GM23248 (cell line): ENCODE data around the gene NOS1.

Source experiments
- EZH2 ChIP-seq: fragments of 200-600 bp; sonication (generic); IDR thresholded peaks from 2 replicates; pipeline ENCODE4 v1.6.1; 2018; ENCODE audit warnings: antibody characterized with exemption, mild to moderate bottlenecking; ENCODE audit not compliant: insufficient read depth, poor library complexity, severe bottlenecking
- EZH2phosphoT487 ChIP-seq: fragments of 200-600 bp; sonication (generic); IDR thresholded peaks from 2 replicates; pipeline ENCODE4 v1.6.1; 2018; ENCODE audit warnings: antibody characterized with exemption, moderate library complexity, mild to moderate bottlenecking, low read depth; ENCODE audit not compliant: insufficient read depth

DNA sequence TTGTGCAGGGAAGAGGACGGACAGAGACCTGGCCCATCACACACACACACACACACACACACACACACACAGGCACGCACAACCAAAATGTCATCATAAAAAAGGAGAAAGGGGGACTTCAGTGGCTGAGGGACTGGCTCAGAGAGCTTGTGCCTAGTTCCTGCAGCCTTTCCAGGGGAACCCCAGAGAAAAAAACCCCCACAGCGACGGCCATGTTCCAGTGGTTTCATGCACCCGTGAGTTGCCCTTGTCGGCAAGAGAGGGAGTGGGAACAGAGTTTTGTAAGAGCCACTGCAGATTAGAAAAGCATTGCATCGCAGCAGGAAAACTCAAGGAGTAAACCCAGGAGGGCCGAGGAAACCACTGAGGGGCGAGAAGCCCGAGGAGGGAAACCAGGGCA, 146.6 kb downstream of the NOS1 start:
- TF ChIP-seq EZH2phosphoT487: no peak
- no peak for TF ChIP-seq EZH2
